Gastroesophageal sphincter (tissue), 3 donors: ENCODE data around the gene CYB561.

Experiments used
- EP300 ChIP-seq: sonication (generic); formaldehyde crosslinking; IDR thresholded peaks from one replicate; pipeline ENCODE4 v1.6.1; 2017; ENCODE audit warnings: antibody characterized with exemption, mild to moderate bottlenecking
- POLR2A ChIP-seq, 2 donors: fragments of 450-650 bp; IDR thresholded peaks; one replicate each; pipeline ENCODE4 v1.6.1; 2017; ENCODE audit warnings: antibody characterized with exemption in 2 of 2, mild to moderate bottlenecking in 2 of 2, moderate library complexity in 1 of 2
- POLR2AphosphoS5 ChIP-seq: sonication (generic); formaldehyde crosslinking; IDR thresholded peaks from one replicate; pipeline ENCODE4 v1.6.1; 2017; ENCODE audit warnings: antibody characterized with exemption
- TF ChIP-seq, protein P1 (sequence below), 4 experiments: fragments of 200-600 bp in 2 of 4; fragments of 450-650 bp in 2 of 4; sonication (generic) in 1 of 4; IDR thresholded peaks; one replicate each; pipeline ENCODE4 v1.5.1; 2017 to 2019; ENCODE audit warnings: antibody characterized with exemption in 4 of 4, mild to moderate bottlenecking in 2 of 4, moderate library complexity in 2 of 4

DNA sequence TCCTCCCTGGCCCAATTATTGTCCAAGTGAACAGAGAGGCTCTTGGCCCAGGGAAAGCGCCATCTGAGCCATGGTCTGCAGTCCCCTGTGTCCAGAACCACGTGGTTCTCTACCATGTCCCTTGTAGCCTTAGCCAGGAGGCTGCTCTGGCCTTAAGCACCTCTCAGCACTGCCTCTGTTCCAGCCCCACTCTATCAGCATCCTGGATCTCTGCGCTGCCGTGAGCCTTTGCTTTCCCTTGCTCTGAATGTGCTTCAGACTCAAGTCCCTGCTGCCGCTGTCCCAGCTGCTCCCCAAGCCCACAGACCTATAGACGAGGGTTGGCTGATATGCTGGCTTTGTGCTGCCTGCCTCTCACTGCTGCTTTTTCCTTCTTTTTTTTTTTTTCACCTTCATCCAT lies 33.9 kb downstream of the CYB561 start:
- no peak for TF ChIP-seq POLR2AphosphoS5
- TF ChIP-seq, protein P1, sequence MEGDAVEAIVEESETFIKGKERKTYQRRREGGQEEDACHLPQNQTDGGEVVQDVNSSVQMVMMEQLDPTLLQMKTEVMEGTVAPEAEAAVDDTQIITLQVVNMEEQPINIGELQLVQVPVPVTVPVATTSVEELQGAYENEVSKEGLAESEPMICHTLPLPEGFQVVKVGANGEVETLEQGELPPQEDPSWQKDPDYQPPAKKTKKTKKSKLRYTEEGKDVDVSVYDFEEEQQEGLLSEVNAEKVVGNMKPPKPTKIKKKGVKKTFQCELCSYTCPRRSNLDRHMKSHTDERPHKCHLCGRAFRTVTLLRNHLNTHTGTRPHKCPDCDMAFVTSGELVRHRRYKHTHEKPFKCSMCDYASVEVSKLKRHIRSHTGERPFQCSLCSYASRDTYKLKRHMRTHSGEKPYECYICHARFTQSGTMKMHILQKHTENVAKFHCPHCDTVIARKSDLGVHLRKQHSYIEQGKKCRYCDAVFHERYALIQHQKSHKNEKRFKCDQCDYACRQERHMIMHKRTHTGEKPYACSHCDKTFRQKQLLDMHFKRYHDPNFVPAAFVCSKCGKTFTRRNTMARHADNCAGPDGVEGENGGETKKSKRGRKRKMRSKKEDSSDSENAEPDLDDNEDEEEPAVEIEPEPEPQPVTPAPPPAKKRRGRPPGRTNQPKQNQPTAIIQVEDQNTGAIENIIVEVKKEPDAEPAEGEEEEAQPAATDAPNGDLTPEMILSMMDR (IDR thresholded peaks at IDR 0.05) = no peak
- no peak for TF ChIP-seq EP300
- TF ChIP-seq POLR2A (IDR thresholded peaks at IDR 0.05) = no peak
